GM19397 (cell line): ENCODE results near the gene EZH2.
A peak's percentile ranks its signal among the peaks of the same experiment; 100 is the strongest.

ENCODE experiments used
- ATAC-seq: cut with Tn5 transposase; IDR thresholded peaks from one replicate; pipeline ENCODE4 v1.9.1; 2021; ENCODE audit warnings: mild to moderate bottlenecking, moderate library complexity; ENCODE audit not compliant: unreplicated experiment

Gene EZH2

DNA sequence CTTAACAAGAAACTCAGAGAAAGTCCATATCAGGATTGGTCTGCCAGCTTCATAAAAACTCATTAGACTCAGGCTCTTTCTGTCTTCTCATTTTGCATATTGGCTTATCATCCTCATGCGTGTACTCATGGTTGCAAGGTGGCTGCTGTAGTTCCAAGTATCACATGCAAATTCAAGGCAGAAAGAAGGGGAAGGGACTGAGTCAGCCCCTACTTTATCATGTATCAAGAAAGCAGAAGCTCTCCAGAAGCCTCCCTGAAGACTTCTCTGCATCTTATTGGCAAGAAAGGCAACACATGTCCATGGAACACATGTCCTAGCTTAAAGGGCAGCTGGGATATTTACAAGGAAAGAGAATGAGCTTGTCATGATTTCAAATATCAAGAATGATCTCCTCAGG is 19.4 kb upstream of the EZH2 start:
- ATAC-seq: no peak

DNA sequence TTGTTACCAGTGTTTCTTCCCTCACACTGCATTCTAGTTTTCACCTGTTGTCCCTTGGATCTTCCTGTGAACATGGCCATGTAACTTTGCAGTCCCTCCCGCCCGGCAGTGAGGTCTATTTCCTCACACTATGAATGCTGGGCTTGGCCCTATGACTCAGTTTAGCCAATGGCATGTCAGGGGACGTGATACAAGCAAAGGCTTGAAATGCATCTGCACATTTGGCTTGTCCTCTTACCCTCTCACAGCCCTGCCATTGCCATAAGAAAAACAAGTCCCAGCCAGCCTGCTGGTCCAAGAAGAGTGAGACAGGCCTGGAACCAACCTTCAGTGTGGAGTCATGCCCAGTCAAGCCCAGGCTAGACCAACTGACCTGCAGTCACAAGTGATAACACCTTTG is 17.1 kb upstream of the EZH2 start:
- no peak for ATAC-seq

DNA sequence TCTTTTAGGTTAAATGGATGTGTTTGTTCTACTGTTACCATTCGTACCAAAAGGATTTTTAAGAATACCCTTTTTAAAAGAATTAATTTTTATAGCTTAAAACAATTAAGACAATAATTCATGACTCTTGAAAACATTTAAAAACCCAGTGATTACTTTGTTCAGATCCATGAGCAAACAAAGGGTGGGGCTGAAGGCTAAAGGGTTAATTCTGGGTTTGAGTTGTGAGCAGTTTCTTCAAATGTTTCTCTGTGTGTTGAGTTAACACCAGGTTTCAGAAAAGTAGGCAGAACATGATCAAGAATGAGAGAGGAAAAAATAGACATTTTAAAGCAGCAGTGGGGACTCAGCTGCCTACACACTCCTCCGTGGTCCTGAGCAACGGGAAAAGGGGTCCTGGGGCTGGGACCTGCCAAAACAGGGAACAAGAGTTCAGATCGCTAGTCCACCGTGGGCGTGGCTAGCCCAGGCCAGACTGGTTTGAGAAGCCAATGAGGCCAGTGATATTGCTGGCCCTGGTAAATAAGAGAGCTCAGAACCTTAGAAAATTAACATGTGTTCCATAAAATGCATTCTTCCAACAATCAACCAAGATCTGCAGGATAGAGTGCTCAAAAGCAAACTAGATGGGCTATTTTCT is 14.9 kb upstream of the EZH2 start:
- no peak for ATAC-seq

DNA sequence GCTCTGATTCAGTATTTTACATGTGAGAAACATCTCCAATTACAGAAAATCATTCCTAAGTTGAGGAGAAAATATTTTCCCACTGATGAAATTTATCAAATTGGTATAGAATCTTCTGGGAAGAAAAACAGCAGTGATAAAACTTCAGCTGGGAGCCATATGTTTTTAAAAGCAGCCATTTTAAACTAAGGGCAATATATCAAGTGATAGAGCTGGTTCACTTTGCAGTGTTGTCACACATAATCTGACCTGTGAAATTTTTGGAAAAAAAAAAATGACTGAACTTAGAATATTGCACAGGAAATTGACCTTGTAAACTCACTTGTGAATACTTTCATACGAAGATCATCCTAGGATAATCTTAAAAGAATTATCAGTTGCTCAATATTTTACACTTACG is 10.5 kb upstream of the EZH2 start:
- ATAC-seq: no peak

DNA sequence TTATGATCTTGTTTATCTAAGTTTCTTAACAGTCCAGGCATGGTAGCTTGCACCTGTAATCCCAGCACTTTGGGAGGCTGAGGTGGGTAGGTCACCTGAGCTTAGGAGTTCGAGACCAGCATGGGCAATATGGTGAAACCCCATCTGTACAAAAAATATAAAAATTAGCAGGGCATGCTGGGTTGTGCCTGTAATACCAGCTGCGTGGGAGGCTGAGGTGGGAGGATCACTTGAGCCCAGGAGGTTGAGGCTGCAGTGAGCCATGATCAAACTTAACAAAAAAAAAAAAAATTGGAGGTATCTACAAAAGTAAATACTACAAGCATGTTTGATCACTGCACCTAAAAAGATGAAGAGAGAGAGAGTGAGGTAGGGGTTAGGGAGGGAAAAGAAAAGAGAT is 9.0 kb upstream of the EZH2 start:
- no peak for ATAC-seq

DNA sequence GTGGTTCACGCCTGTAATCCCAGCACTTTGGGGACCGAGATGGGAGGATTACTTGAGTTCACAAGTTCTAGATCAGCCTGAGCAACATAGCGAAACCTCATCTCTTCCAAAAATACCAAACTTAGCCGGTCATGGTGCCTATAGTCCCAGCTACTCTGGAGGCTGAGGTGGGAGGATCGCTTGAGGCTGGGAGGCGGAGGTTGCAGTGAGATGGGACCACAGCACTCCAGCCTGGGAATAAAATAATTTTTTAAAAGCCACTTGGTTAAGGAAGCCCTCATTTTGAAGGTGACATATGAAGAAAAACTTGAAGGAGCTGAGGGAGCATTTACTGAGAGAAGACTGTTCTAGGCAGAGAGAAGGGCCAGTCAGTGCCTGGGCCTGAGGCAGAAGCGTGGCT is 4.2 kb upstream of the EZH2 start:
- ATAC-seq: no peak

DNA sequence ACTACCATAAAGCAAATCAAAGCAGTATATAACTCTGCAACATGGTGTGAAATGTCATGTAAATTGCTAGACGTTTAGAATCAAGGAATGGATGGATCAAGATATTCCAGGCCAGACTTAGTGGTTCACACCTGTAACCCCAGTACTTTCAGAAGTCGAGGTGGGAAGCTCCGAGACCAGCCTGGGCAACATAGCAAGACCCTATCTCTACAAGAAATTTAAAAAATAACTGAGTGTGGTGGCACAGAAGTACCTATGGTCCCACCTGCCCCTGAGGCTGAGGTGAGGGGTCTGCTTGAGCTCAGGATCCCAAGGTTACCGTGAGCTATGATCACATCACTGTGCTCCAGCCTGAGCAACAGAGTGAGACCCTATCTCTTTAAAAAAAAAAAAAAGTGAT is 2.8 kb upstream of the EZH2 start:
- no peak for ATAC-seq

DNA sequence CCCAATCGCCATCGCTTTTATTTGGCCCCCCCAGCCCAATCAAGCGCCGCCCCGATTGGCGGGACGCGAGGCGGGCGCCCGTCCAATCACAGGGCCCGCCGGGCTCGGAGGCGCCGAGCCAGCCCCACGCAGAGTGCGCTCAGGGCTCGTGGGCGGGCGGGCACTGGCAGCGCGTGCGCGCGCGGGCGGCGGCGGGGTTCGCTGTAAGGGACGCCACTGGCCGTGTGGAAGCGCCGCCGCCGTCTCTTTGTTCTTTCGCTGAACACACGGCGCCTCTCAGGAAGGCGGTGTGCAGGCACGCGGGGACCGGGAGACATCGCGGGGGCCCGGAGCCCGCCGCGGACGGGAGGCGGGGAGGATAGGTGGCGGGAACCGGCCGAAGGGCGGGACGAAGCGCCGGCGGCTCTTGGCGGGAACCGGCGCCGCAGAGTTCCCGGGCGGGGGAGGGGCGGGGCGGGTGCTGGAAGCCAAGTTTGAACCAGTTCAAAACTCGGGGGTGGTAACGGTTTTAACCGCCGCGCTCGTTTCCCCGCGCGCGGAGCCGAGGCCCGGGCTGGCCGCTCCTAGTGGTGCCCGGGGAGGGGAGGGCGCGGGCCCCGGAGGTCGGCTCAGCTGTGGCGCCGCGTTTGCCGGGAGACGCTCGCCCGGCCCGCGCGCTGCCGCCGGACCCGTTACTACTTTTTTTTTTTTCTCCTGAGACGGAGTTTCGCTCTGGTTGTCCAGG is 370 bp upstream of the EZH2 start:
- peak; percentile 88 for ATAC-seq

DNA sequence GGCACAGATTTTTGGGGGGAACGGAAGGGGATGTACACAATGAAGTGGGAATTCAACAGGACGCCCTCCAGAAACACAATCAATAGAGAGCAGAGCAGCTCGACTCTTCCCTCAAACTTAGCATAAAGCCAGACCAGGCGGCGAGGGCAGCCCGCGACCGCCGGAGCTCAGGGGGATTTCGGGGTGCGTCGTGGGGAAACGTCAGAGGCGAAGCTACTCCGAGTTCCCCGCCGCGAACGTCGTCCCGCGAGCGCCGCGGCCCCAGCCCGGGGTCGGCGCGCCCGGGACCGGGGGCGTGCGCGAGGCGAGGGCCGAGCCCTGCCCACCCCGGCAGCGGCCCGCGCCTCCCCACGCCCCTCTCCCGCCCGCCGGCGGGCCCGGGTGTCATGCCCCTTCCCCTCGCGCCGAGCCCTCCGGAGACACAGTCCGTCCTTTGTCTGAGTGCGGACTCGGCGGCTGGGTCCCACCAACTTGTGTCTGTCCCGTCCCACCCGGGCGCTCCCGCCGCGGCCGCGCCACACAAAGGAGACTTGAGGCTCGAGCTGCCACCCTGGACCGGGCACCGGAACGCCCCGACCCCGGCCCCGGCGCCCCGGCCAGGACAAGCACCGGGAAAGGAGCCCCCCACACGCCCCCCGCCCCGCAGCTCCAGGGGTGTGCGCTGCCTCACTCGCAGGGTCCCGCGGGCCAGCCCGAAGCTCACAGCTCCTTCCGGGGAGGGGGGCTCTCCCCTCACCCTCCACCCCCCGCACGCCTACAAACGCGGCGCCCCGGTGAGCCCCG is 634 bp downstream of the EZH2 start:
- peak; percentile 27 for ATAC-seq

DNA sequence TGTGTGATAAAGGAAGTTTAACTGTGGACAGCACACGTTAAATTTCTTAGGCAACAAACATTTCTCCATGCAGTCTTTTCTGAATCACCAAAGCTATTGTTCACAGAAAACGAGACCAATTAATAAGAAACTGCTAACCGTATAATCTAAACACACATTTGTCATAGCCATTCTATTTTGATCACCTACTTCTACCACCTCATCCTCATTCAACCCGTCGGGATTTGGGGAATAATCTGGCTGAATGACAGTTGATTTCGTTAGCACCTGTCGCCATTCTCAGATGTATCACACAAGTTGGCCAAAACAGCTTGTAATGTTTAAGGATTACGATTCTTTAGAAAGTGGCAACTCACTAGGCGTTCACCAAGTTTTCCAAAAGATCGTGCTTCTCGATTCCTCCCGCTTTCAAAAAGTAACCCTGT is 1.2 kb downstream of the EZH2 start:
- no peak for ATAC-seq

DNA sequence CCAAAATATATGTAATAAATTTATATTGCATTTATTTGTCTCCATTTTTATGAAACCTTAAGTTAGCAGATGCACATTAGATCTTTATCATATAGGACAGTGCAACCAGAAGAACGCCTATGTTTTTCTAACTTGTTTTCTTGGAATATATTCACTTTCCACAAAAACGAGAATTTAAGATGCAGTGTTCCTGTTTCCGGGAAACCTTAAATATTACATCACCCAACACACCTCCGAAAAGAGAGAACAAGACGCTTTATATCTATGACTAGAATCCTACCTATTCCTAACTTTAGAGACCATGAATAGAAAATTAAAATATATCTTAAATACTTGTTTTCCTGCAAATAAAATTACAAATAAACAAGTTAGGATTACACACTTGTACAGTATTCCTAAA is 1.9 kb downstream of the EZH2 start:
- ATAC-seq: no peak

DNA sequence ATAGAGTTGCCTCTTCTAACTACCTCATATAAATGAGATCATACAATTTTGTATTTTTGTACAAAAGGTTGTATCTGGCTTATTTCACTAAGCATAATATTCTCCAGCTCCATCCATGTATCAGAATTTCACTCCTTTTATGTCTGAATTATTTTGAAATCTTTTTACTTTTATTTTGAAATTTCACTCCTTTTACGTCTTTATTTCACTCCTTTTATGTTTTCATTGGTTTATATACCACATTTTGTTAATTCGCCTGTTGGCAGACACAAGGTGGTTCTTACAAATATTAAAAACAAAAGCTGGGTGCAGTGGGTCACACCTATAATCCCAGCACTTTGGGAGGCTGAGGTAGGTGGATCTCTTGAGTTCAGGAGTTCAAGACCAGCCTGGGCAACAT is 5.8 kb downstream of the EZH2 start:
- no peak for ATAC-seq

DNA sequence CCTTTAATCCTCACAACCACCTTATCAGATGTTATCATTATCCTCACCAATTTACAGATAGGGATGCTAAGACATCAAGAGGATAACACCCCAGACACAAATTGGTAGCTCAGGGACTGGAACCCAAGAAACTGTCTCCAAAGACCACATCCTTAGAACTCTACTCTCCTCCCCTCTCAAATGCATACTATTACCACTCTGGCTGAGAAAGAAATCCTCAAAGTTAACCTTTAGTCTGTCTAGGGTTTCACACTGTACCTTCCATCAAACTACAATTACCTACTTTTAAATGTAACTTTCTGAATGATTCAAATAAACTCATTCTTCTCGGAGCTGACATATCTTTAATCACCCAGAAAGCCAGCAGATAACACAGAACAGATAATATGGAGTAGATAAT is 6.6 kb downstream of the EZH2 start:
- ATAC-seq: no peak

DNA sequence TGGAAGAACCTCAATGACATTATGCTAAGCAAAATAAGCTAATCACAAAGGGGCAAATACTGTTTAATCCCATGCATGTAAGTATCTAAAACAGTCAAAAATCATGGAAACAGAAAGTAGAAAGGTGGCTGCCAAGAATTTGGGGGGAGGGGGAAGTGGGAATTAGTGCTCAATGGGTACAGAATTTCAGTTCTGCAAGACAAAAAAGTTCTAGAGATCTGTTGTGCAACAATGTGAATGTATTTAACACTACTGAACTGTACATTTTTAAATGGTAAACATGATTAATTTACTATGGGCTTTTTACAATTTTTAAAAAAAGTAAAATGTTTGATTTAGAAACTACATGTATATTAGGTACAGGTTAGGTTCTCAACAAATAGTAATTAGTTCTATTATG is 11.9 kb downstream of the EZH2 start:
- no peak for ATAC-seq

DNA sequence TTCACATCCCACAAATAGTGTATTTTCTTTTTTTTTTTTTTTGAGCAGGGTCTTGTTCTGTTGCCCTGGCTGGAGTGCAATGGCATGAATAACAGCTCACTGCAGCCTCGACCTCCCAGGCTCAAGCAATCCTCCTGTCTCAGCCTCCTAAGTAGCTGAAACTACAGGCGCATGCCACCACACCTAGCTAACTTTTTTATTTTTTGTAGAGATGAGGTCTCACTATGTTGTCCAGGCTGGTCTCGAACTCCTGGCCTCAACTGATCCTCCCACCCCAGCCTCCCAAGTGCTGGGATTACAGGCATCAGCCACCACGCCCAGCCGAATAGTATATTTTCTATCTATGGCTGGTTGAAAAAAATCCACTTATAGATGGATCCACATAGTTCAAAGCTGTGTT is 12.5 kb downstream of the EZH2 start:
- ATAC-seq: no peak

DNA sequence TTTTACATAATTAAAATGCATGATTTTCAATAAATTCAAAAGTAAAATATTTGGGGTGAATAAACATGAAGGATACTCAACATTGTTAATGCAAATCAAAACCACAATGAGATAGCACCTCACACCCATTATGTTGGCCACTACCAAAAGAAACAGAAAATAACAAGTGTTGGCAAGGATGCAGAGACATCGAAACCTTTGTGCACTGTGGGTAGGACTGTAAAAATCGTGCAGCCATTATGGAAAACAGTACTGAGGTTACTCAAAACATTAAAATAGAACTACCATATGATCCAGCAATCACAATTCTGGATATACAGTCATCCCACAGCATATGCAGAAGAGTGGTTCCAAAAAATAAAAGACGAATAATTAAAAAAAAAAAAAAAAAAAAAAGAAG is 13.1 kb downstream of the EZH2 start:
- no peak for ATAC-seq

DNA sequence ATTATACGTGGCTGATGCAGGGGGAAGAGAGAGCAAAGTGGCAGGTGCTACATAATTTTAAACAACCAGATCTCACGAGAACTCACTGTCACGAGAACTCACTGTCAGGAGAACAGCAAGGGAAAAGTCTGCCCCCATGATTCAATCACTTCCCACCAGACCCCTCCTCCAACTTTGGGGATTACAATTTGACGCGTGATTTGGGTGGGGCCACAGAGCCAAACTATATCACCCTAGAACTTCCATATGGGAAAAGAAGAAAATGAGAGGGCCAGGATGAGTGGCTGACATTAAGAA is 15.8 kb downstream of the EZH2 start:
- ATAC-seq: no peak

DNA sequence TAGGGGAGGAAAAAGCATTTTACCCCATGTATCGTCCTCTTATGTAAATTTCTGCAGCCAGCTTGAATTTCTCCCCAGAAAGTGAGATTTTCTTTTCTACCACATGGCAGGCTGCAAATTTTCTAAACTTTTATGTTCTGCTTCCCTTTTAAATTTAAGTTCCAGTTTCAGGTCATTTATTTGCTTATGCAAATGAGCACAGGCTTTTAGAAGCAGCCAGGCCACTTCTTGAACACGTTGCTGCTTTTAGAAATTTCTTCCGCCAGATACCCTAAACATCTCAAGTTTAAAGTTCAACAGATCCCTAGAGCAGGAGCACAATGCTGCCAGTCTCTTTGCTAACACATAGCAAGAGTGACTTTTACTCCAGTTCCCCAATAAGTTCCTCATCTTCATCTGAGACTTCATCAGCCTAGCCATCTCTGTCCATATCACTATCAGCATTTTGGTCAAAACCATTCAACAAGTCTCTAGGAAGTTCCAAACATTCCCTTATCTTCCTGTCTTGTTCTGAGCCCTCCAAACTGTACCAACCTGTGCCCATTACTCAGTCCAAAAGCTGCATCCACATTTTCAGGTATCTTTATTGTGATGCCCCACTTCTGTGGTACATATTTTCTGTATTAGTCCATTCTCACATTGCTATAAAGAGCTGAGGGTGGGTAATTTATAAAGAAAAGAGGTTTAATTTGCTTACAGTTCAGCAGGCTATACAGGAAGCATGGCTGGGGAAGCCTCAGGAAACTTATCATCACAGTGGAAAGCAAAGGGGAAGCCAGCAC is 16.3 kb downstream of the EZH2 start:
- ATAC-seq: no peak

DNA sequence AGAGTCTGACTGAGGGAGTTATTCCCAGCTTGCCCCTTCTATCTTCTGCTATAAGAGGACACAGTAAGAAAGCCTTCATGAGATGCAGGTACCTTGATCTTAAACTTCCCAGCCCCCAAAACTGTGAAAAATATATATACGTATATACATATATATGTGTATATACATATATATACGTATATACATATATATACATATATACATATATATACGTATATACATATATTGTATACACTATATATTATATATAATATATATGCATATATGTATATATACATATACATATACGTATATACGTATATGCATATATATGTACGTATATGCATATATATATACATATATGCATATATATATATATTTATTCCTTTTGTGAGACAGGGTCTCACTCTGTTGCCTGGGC is 17.7 kb downstream of the EZH2 start:
- no peak for ATAC-seq

DNA sequence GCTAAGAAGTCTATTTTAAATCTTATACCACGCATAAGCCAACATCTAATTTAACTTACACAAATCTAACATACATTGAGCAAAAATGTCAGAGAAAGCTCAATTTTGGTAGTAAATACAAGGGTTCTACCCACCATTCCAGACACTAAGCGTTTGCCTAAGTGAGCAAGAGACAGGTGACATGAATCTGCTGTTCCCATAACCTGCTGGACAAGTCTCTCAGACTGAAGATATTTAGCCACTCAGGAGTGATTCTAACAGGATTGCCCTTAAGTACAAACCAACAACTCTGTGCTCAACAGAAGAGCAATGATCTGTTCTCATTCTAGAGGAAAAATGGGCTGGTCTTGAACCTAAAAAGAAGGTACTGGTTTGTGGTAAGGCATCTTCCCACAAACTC is 18.8 kb downstream of the EZH2 start:
- ATAC-seq: no peak

DNA sequence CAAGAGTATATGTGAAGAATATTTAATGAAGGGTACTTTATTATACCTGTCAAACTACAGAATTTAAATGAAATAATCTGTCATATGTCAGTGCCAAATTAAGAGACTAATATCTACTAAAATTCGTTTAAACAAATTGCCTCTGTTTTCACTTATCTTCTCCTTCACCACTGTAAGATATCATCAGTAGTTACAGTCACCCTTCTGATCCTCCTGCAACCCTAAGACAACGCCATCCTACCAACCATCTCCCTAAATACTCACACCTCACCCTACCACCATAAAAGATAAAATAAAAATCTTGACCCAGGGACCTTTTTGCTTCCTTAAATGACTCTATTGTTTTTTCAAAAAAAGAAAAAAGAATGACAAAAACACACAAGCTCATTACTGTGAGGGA is 20.8 kb downstream of the EZH2 start:
- ATAC-seq: no peak

DNA sequence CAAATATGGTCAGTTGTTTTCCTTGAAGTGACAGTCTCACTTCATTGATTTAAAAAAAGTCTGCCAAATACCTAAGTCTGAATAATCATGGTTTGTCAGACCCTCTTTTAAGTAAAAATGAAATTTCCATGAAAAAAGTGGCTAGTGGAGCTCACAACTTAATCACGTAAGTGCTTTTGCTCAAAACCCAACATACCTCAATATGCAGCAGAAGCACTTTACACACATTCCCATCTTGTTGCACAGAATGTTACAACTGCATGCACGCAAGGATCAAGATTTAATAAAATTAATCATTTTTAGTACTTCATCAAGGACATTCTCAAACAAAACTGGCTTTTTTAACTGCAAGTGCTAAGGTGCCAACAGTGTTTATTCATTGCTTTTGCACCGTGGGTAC is 21.6 kb downstream of the EZH2 start:
- ATAC-seq: no peak
